CD4-positive, alpha-beta T cell treated with Interleukin-21 for 1 hour (primary cell): Measurements from ENCODE around the gene OR6B2.
A peak's percentile ranks its signal among the peaks of the same experiment; 100 is the strongest.
"Not testable (repeated sequence)": the region's sequence is repeated elsewhere in the genome, so short reads cannot be mapped to it uniquely, and the experiment has no call there.

ENCODE experiments used
- DNase-seq: peaks from one replicate; pipeline ENCODE4 v3.0.0-alpha.2; 2020

The OR6B2 gene

GRCh38 chr2:240030379-240031094, at the start of gene OR6B2:
Gene OR6B2 (minus strand): TSS chr2:240030429. CDS start chr2:240030429, 0 bp downstream.
- DNase-seq, result no peak

- DNase-seq, result no peak
These were observed 48.4 kb upstream of the OR6B2 start for GRCh38 chr2:240078631-240079030.

GRCh38 chr2:240077442-240077841, 47.2 kb upstream of the OR6B2 start:
- no peak for DNase-seq

GRCh38 chr2:240074545-240074944, 44.3 kb upstream of the OR6B2 start:
- no peak for DNase-seq

GRCh38 chr2:240070907-240071306, 40.7 kb upstream of the OR6B2 start:
- DNase-seq, result no peak

- no peak for DNase-seq
These were observed 39.6 kb upstream of the OR6B2 start for GRCh38 chr2:240069829-240070228.

GRCh38 chr2:240068193-240068592, 38.0 kb upstream of the OR6B2 start:
- no peak for DNase-seq

- no peak for DNase-seq
These were observed 36.3 kb upstream of the OR6B2 start for GRCh38 chr2:240066489-240066888.

GRCh38 chr2:240064898-240065297, 34.7 kb upstream of the OR6B2 start:
- DNase-seq, result no peak

- DNase-seq, result peak; percentile 65
These were observed 30.9 kb upstream of the OR6B2 start for GRCh38 chr2:240060977-240061591.

- no peak for DNase-seq
These were observed 26.4 kb upstream of the OR6B2 start for GRCh38 chr2:240056678-240057077.

GRCh38 chr2:240055177-240055917, 25.1 kb upstream of the OR6B2 start:
- DNase-seq, result no peak

- no peak for DNase-seq
These were observed 23.2 kb upstream of the OR6B2 start, which contains the start of gene OR6B3 for GRCh38 chr2:240053173-240054155. Gene OR6B3 (minus strand): TSS chr2:240053521.

GRCh38 chr2:240052524-240052923, 22.3 kb upstream of the OR6B2 start:
- DNase-seq, result no peak

GRCh38 chr2:240051697-240052096, 21.5 kb upstream of the OR6B2 start:
- no peak for DNase-seq

GRCh38 chr2:240050278-240050677, 20.0 kb upstream of the OR6B2 start:
- no peak for DNase-seq

- DNase-seq, result no peak
These were observed 18.0 kb upstream of the OR6B2 start for GRCh38 chr2:240048237-240048636.

- no peak for DNase-seq
These were observed 14.9 kb upstream of the OR6B2 start for GRCh38 chr2:240045098-240045497.

GRCh38 chr2:240044096-240044495, 13.9 kb upstream of the OR6B2 start:
- DNase-seq, result not testable (repeated sequence)

- no peak for DNase-seq
These were observed 13.2 kb upstream of the OR6B2 start for GRCh38 chr2:240043279-240043989.

- no peak for DNase-seq
These were observed 12.5 kb upstream of the OR6B2 start for GRCh38 chr2:240042740-240043139.

- no peak for DNase-seq
These were observed 11.1 kb upstream of the OR6B2 start for GRCh38 chr2:240041363-240041762.
